GM19193 (cell line): ENCODE measurements around the gene MINDY2.

ENCODE experiments used
- POLR2A ChIP-seq: IDR thresholded peaks from 4 replicates; pipeline ENCODE4 v1.6.1; 2011; ENCODE audit not compliant: insufficient read depth, insufficient read length; ENCODE audit errors: extremely low read depth

The MINDY2 gene

DNA sequence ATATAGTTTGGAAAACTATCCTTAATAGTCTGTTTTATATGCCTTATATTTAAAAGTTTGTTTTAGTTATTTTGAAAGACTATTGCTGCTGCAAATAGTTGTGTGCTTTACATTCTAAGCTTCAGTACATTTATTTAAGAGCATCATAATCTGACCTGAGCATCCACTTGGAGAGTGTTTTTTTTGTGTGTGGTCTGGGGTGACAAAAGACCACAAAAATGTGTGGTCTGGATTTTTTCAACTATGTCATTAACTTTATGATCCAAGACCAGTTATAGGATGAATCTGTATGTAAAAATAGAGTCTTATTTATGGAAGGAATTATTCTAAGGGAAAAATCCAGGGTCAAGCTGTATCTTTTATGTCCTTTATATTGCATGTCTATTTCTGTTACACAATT lies 85.0 kb downstream of the MINDY2 start:
- no peak for TF ChIP-seq POLR2A

DNA sequence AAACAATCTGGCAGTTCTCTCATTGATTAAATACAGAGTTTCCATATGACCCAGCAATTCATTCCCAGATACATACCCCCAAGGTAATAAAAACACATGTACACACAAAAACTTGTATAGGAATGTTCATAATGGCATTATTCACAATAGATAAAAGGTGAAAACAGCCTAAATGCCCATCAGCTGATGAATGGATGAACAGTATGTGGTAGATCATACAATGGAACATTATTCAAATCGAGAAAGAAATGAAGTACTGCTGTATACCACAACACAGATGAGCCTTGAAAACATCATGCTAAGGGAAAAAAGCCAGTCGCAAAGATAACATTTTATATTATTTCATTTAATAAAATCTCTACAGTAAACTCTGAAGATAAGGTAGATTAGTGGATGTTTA lies 91.2 kb downstream of the MINDY2 start:
- no peak for TF ChIP-seq POLR2A

DNA sequence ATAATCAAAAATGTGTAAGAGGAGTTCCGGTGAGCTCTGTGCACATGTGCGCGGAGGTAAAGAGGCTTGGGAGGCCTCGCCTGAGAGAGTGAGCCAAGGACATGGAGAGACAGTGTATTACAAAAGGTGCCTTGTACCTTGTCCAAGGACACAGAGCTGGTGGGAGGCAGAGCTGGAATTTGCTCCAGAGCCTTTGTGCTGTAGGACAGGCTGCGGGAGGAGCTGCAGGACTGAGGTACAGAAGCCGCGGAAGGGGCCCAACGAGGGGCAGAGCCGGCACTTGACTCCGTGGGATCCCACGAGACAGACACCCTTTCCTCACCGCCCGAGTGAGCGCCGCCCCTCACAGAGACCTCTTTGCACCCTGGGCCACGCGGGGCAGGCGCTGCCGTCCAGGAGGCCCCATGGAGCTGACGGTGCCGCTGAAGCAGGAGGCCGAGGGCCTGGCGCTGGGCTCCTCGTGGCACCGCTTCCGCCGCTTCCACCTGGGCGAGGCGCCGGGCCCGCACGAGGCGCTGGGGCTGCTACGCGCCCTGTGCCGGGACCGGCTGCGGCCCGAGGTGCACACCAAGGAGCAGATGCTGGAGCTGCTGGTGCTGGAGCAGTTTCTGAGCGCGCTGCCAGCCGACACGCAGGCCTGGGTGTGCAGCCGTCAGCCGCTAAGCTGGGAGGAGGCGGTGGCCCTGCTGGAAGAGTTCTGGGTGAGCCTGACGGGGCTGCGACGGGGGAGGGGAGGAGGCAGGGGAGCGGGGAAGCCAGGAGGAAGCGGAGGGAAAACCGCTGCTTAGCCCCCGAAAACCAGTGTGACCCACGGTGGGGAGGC lies 93.7 kb downstream of the MINDY2 start:
- TF ChIP-seq POLR2A = no peak

DNA sequence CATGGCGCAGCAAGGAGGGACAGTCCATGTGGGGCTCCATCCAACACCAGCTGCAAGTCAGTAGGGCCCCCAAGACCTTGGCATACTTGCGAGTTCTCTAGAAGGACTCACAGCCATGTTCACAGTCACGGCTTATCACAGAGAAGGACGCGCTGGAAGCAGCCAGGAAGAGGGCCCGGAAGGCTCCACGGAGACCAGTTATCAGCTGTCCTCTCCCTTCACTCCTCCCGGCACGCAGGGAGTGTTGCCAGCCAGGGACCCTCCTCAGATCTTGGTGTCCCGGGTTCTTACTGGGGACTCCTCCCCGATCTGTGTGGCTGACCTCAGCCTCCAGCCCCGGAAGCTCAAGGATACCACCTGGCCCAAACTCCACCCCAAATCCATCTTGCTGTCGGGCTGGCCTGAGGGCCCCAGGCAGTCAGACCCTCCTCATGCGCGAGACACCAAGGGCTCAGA lies 94.4 kb downstream of the MINDY2 start:
- no peak for TF ChIP-seq POLR2A

DNA sequence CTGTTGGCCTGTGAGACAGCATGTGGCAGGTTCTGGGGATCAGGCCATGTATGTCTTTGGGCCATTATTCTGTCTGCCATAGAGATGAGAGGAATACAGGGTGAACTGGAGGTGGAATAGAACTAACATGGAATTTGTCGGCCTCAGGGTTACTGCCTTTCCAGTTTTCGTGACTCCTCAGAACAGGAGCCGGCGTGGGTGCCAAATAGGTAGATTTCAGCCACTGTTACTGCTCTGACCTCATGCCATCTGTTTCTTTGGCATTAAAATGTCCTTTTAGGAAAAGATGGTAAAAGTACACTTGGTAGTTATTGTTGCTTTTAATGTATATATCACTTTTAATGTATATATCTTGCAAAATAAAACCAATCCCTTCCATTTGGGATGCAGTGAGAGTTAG lies 96.8 kb downstream of the MINDY2 start:
- no peak for TF ChIP-seq POLR2A

DNA sequence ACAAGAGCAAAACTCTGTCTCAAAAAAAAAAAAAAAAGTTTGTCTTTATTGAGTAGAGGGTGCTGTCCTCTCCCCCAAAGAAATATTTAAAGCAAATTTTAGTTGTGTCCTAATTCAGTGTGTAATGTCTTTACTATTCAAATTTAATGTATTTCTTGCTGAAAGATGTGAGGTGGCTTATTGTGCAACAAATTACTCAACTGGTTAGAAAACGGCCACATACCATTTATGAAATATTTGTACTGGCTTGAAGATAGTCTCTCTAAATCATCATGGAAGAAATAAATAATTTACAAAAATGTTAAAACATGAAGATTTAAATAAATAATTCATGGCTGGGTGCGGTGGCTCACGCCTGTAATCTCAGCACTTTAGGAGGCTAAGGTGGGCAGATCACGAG lies 99.3 kb downstream of the MINDY2 start:
- no peak for TF ChIP-seq POLR2A

DNA sequence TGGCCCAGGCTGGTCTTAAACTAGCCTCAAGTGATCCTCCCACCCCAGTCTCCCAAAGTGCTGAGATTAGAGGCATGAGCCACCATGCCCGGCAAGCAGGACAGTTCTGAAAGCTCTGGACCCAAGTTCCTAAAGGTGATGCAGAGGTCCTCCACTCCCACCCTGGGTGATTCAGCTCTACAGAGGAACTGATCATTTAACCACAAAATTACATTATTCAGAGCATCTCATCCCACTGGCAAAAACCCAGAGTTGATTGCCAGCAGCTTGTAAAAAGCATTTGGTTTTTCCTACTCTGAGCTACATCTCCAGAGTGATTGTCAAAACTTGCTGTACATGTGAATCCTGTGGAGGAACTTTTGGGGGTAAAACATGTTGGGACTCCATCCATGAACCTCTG lies 102.2 kb downstream of the MINDY2 start:
- TF ChIP-seq POLR2A = no peak

DNA sequence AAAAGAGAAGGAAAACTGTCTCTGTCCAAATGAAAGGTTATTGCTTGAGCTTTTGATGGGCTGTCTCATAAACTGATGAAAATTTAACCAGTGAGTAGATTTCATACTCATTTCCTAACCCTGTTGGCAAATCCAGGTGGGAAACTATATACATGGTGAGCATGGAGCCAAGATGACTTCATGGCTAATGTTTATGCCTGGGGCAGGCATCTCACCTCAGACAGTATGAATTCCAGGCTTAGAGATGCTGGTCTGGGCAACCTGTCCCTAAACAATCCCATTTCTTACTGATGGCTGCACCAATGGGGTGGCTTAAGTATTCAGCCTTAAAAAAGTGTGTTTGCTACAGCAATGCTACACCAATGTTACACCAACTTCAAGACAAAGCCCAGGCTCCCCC lies 104.2 kb downstream of the MINDY2 start:
- no peak for TF ChIP-seq POLR2A

DNA sequence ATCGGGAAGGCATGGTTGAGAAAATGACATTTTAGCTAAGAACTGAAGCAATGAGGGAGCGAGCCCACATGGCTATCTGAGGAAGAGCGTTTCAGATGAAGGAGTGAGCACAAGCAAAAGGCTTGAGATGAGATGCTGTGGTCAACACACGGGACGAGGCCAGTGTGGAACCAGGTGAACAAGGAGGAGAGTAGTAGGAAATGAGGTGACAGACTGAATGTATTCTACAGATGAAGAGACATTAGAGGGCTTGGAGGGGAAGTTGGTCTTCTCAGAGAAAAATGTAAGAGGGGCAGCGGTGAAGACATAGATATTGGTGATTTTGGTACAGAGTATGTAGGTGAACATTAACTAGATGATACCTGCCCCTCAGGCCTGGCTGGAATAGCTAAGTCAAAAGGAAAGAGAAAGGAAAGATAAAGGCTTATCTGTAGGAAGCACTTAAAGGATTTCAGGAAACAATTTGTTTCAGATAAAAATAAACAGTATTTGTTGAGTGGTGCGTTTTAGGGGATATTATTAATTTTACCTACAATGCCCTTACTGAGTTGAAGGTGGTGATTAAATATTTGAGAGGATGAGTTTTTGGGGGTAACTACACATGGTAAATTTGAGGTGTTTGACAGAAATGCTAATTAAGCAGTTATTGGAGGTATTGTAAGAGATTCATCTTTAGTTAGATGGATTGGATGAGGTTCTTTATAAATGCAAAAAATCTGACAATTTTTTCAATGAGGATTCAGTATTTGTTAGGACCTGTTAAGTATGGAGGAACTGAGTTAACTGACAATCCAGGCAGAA lies 105.4 kb downstream of the MINDY2 start:
- TF ChIP-seq POLR2A = no peak

DNA sequence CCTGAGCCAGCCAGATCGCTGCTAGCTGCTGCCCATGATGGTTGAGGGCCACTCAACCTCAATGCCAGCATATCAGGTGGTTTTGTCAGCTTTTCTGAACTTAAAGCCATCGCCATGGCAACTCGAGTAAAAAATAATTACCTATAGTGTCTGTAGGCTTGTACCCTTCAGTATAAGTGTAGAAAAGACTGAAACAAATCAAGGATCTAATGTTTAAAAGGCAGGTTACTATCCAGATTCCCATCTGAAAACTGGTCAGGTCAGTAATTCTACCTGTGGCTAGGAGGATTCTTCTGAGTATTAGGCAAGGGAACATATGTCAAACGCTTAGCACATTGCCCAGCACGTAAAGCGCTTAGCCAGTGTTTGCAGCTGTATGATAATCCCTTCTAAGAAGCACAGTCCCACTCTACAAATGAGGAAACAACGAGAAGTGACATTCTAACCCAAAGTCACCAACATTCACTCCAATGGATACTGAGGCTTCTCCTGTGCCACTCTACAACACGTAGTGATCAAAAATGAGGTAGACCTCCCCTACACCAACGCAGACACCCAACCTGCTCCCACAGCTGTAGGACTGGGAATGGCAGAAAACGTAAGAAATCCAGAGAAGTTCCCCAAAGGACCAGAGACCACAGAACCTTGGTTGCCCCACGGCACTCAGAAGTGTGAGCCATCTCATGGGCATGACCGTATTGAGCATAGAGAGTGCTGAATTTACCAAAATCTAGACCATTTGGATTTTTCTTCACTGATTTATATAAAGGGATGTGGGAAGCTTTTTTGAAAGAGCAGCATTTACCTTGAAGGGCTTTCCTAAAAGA lies 107.1 kb downstream of the MINDY2 start:
- no peak for TF ChIP-seq POLR2A

DNA sequence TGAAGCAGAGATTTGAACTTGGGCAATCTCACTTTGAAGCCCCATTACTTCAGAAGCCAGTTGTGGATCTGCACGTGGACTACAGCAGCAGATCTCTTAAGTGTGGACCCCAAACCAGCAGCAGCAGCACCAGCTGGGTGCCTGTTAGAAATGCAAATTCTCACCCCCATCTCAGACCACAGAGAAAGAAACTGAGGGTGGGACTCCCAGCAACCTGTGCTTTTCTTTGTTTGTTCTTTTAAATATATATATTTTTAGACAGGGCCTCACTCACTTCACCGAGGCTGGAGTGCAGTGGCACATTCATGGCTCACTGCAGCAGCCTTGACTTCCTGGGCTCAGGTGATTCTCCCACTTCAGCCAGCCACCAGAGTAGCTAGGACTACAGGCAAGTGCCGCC lies 109.2 kb downstream of the MINDY2 start:
- TF ChIP-seq POLR2A = no peak

DNA sequence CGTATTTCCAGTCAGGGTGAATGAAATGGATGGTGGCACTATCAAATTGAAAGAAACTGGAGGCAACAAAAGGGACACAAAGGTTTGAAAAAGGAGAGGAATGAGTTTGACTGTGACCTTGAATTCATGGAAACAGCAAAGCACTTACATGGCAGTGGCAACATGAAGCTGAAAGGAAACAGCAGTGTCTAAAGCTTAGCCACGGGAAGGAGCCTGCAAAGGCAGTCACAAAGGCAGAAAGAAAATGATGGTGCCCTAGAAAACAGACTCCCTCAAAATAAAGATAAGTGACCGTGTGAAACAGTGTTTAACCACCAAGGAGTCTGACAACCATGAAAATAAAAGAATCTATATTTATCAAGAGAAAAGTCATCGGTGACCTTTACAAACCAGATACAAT lies 111.1 kb downstream of the MINDY2 start:
- TF ChIP-seq POLR2A = no peak

DNA sequence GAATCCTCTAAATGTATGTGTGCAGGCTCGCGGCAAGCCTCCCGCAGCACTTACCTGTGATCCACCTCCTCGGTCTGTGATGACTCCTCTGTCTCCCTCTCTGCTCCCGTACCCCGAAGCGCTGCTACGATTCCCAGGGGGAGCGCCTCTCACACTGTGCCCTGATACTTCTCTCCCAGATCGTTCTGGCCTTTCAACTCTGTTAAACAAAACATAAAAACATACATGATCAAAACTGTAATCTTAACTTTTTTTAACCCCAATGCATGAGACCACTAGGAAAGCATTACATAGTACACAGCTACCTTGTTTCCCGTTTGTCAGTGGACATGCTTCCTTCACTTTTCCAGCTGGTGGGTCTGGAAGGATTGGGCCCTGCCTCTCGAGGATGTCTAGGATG lies 115.8 kb downstream of the MINDY2 start:
- no peak for TF ChIP-seq POLR2A

DNA sequence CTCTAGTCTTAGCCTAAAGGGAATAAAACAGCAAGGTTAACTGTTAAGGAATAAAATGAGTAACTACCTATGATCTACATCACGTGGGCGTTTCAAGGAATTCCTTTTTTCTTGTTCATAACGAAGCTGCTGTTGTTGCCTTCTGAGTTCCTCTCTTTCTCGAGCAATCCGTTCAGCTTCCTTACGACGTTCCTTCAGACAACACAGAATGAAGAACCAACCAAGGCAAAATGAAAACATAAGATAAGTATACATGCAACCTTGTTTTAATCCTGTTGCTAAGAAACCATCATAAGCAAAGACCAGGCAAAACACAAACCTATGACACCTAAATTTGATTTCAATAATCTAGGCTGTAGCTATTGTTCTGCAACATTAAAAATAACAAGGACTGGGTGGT lies 118.3 kb downstream of the MINDY2 start:
- TF ChIP-seq POLR2A = no peak

DNA sequence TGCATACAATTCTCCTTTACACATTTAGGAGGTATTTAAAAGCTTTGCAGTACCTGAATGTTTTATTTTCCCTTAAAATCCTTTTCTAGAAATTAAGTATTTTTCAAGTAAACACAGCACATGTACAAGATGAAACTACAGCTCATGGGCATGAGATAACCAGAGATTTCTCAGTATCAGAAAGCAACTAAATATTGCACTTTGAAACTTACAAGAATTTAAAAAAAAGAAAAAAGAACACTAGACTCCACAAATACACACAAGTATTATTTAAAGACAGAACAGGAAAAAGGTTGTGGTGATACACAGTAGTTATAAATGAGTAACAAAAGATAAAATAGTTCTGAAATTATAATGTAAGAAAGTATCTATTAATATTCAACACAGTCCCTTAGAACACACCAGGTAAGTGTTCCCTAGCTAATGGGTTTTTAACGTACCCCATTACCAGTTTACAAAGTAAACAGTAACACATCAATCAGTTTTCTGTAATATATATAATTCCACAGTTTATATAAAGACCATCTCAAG lies 127.1 kb downstream of the MINDY2 start:
- no peak for TF ChIP-seq POLR2A
